ENCODE measurements around the gene WDR33.

DNA sequence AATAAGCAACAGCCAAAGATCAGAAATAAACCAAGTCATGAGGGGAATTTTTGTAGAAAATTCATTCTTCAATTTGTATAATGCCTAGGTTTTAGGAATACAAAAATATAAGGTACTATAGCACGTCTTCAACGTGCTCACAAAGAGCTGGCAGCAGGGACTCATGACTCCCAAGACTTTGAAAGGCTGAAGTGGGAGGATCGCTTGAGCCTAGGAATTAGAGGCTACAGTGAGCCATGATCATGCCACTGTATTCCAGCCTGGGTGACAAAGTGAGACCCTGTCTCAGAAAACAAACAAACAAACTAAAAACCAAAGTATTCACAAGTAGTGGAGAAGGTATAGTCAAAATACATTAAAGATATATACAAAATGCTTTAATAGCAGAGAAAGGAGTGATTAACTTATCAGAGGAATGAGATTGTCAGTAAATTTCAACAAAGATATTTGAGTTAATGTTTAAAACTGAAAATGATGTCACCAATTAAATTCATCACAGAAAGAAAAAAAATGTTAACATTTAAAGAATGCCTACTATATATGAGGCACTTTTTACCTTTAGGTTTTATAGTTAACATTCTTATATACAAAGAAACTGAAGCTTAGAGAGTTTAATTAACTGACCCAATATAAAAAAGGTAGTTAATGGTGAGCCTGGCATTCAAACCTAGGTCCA, 3.2 kb downstream of the WDR33 start:
- TF ChIP-seq, protein P1, sequence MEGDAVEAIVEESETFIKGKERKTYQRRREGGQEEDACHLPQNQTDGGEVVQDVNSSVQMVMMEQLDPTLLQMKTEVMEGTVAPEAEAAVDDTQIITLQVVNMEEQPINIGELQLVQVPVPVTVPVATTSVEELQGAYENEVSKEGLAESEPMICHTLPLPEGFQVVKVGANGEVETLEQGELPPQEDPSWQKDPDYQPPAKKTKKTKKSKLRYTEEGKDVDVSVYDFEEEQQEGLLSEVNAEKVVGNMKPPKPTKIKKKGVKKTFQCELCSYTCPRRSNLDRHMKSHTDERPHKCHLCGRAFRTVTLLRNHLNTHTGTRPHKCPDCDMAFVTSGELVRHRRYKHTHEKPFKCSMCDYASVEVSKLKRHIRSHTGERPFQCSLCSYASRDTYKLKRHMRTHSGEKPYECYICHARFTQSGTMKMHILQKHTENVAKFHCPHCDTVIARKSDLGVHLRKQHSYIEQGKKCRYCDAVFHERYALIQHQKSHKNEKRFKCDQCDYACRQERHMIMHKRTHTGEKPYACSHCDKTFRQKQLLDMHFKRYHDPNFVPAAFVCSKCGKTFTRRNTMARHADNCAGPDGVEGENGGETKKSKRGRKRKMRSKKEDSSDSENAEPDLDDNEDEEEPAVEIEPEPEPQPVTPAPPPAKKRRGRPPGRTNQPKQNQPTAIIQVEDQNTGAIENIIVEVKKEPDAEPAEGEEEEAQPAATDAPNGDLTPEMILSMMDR (conservative IDR thresholded peaks at IDR 0.05; ENCODE audit: low read length) = no peak
- TF ChIP-seq EZH2phosphoT487 (IDR thresholded peaks at IDR 0.05; ENCODE audit: borderline replicate concordance, low read depth, low read length) = no peak

Measured in OCI-LY7 (cell line).